NCI-H2196 treated with DMSO at 0.1 percent for 48 hours (cell line): ENCODE results near the gene CAMK1D.
"Not testable (repeated sequence)": the region's sequence is repeated elsewhere in the genome, so short reads cannot be mapped to it uniquely, and the experiment has no call there.

Experiments used
- DNase-seq: peaks from one replicate; lab custom pipeline; 2025; ENCODE audit not compliant: unreplicated experiment; lab: John Stamatoyannopoulos, UW

CAMK1D gene

DNA sequence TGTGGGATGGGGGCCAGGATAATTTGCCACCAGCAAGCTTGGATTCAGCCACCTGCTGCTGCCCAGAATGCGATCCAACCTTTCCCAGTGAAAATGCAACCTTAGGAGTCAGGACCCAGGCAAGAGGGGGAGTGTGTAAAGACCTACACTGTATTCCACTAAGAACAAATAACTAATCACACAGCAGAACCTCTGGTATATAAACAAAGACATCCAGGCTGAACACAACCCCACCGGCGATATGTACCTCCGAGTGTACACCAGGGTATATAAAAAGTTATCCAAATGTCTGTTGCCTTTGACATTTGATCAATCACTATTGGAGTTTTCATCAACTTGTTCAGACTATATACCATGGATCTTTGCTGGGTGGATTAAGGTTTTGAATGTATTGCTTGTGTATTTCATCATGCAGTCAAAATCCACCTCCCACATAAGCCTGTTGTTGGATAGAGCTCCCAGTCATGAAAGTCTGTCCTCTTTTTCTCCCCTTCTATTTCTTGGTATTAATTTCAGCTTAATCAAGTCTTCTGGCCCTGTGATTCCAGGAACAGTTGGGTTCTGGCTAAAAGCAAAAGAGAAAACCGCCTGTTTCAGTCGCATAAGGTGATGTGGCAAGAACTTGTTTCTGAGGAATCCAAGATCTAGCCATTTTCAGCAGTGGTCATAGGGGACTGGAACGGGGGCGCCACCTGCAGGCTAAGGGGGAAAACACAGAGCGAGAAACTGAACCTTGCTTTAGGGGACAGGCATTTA lies 361.4 kb downstream of the CAMK1D start:
- peak; percentile 46 for DNase-seq

DNA sequence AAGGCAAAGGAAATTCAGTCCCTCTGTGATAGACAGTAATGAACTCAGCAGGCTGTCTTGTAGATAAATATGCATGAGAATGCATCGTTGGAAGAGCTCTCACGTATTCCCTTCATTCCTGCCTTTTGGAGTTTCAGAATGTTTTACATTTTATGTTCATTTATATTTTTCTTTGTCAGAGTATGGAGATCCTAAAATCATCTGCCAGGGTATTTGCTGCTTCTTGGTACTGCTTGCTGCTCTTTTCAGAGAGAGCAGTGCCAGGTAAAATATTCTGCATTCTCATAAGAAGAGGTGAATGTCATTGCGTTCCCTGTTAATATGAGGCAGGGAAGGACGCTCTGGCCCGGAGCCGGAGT lies 362.0 kb downstream of the CAMK1D start:
- no peak for DNase-seq

DNA sequence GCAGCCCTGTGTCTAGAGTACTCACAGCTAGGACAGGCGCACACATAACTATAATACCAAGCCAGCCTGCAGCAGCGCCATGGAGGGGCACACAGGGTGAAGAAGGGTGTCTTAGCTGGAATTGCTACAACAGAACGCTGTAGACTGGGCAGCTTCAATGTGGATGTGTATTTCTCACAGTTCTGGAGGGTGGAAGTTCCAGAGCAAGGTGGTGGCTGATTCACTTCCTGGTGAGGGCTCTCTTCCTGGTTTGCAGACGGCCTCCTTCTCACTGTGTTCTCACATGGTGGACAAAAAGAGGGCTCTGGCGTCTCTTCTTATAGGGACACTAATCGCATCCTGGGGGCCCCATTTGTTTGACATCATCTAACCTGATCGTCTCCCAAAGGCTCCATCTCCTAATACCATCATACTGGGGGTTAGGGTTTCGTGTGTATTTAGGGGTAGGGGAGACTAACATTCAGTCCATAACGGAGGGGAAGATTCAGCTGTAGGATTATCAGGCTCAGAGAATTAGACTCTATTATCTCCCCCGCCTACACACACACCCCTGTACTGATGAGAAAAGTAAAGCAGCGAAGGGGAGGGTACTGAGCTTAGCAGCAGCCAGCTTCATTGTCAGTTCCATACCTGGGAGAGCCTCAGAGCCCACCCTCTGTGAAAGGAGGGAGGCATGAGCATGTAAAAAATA lies 363.1 kb downstream of the CAMK1D start:
- DNase-seq, result no peak

- not testable (repeated sequence) for DNase-seq
These were observed 363.6 kb downstream of the CAMK1D start for GRCh38 chr10:12712984-12713316.

DNA sequence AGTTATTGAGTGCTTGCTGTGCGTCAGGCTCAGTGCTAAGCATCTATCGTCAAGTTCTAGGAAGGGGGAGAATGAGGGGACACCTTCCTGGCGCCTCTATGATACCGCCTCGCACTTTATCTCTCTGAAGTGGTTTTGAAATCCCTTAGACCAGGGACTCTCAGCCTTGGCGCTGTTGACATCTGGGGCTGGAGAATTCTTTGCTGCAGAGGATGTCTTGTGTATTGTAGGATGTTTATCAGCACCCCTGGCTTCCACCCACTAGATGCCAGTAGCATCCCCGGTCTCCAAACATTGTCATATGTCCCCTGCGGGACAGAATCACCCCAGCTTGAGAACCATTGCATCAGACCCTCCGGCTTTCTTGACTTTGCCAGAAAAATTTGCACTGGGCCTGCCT lies 366.7 kb downstream of the CAMK1D start:
- DNase-seq, result no peak

DNA sequence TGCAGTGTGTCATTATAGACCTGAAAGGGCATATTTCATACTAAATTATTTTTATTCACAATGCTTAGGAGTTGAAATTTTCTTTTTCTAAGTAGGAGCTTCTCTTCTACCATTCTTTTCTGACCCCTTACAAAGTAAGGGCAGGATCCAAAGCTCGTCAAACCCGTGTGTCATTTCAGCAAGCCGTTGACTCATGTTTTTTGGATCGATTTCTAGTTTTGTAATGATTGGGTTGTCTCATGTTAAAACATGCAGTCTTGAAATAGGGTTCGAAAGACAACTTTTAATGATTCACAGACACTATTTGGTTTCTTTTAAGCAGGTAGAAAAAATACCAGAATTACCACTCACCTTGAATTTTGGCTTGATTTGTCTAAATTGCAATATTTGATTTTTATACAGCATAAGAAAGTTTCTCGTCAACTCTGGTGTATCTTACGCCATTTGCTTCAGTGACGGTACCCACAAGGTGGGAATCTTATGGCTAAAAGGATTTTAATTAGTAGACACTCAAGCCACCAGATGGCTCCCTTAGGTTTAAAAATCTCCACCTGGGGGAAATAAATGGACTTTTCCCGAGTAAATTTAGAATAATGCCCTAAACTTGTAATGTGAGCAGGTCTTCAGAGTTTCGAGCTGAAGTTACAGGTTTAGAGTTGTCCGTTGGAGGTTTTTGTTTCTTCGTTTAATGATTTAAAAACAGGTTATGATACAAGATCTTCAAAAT lies 368.8 kb downstream of the CAMK1D start:
- DNase-seq, result no peak

GRCh38 chr10:12719365-12719764 lies 370.0 kb downstream of the CAMK1D start:
- DNase-seq, result no peak

- DNase-seq, result peak; percentile 15
These were observed 371.1 kb downstream of the CAMK1D start for GRCh38 chr10:12720217-12720981.

DNA sequence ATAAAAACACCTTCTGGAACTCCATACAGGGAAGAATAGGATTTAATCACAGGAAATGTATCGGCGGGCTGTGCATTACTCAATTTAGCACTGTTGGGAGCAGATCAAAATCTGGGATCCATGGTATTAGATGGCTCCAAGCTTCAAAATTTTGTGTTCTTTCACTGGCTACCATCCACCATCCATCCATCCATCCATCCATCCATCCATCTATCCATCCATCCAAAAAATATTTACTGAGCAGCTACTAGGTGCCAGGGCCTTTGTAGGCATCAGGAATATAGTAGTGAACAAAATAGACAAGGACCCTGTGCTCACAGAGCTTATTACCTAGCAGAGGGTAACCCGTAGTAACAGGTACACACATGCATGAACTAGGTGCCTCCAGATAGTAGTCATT lies 372.0 kb downstream of the CAMK1D start:
- no peak for DNase-seq

DNA sequence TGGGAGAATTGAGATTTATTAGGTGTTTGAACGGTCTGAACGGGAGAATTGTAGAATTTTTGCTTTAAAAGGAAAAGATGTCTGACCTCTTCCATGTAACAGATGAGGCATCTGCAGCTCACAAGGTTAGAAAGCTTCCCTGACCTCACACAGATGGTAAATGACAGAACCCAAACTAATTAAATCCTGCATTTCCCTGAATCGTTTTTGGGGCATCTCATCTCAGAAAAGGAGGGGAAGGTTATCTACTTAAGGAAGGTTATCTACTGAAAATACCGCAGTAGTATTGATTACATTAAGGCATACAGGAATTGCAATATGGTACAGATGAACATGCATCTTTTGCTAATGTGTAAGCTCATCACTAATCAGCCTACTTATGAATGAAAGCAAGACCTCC lies 373.9 kb downstream of the CAMK1D start:
- no peak for DNase-seq

DNA sequence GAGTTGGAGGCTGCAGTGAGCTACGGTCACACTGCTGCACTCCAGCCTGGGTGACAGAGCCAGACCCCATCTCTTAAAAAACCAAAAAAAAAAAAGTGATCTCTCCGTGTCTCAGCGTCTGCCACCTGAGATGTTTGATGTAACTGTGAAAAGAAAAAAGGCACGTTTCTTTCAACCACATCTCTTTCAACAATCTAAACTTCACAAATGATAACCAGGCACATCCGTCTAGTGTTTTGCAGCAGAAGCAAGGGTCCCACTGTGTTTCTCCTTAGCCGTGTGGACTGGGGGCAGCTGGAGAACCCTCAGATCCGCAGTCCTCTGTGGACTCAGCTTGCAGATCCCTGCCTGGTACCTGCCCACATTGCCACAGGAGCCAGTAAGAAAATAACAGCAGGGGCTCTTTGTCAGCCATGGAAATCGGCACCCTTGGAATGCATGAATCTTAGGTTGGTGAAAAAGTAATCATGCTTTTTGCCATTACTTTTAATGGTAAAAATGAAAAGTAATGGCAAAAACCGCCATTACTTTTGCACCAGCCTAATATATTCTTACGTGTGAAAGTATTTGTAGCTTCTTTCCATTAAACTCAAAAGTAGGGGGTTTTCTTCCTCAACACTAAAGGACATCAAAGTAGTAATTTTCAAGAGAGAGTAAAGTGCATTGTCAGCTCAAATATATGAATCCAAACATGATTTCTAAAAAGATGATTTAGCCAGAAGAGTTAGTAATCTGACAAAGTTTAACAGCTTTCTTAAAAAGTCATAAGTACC lies 375.6 kb downstream of the CAMK1D start:
- DNase-seq, result no peak

- DNase-seq, result not testable (repeated sequence)
These were observed 376.2 kb downstream of the CAMK1D start for GRCh38 chr10:12725580-12725888.

DNA sequence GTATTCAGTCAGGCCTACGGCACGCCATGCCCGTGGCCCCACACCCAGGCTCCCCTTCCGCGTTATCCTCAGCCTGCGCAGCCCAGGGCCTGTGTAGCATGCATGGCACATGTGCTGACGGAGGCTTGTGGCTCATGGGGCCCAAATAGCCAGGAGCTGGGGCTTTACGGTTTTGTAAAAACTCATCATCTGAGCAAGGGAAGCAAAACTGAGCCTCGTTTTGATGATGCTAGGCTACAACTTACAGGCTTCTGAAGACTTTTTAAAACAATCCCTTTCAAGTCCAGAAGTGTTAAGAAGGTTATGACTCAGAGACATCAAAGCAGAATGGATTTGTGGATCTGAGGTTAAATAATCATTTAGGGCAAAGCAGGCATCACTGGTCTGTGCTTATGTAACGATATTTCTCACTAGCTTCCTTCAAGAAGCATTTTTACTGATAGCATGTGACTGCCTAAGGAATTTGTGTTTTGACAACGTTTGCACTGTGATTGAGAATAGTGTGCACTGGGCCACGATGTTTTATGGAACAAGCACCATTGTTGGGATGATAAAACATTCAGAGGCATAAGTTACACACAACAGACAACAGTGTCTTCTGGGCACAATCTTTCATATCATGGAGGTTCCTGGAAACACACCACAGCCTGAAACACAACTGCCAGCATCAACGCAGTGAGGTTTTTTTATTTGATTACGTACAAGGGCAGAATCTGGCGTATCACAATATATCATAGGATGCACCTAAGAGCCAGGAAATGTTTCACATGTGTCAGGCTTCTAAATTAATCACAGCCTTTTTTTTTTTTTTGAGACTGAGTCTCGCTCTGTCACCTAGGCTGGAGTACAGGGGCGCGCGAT lies 377.9 kb downstream of the CAMK1D start:
- DNase-seq, result no peak

DNA sequence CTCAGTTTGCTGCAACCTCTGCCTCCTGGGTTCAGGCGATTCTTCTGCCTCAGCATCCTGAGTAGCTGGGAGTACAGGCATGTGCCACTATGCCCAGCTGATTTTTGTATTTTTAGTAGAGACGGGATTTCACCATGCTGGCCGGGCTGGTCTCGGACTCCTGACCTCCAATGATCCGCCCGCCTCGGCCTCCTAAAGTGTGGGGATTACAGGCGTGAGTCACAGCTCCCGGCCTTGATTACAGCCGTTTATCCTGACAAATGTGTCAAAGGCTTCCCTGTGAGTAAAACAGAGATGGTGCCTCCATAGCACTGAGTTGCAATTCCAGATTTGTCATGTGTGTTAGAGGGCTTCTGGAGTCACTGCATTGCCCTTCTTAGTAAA lies 378.5 kb downstream of the CAMK1D start:
- DNase-seq, result no peak

DNA sequence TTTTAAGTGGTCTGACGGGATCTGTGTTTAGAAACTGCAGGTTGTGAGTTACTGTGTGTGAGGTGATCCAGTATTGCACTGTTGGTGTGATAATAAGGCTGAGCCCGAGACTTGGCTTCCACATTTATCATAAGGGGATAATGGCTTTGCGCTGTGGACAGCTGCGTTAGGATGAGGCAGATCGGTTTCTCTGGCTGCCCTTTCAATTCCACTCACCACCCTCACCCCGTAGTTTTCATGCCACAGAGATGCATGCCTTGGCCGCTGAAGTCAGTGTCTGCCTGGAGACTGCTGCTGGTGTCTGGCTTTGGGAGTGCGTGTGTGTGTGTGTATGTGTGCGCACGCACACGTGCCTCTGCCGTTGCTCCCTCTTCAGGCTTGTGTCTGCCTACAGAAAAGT lies 379.1 kb downstream of the CAMK1D start:
- no peak for DNase-seq

GRCh38 chr10:12729885-12730284 lies 380.5 kb downstream of the CAMK1D start:
- no peak for DNase-seq

DNA sequence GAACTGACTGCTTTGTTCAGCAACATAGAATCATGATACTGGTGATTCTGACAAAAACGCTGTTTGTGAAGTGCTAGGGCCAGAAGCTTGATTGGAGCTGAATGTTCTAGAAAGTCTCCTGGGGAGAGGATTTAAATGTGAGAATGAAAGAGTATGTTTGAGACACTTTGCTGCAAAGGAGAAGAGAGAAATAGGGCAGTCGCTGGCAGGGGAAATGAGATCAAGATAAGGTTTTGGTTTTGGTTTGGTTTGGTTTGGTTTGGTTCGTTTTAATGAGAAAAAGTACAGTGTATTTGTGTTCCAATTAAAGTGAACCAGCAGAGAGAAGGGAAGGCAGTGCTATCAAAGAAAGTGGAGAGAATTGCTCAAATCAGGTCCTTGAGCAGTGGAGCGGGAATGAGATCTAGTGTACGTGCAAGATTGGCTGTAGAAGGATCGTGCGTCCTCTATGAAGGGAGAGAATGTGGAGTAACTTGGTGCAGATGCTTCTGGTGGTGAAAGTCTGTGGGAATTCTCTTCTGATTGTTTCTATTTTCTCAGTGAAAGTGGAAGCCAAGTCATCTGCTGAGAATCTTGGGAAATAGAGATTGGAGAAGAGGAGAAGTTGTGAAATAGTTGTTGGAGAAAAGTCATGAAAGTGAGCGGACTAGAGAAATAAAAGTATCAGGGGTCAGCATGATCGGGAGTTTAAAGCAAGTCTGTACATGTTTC lies 381.6 kb downstream of the CAMK1D start:
- no peak for DNase-seq

DNA sequence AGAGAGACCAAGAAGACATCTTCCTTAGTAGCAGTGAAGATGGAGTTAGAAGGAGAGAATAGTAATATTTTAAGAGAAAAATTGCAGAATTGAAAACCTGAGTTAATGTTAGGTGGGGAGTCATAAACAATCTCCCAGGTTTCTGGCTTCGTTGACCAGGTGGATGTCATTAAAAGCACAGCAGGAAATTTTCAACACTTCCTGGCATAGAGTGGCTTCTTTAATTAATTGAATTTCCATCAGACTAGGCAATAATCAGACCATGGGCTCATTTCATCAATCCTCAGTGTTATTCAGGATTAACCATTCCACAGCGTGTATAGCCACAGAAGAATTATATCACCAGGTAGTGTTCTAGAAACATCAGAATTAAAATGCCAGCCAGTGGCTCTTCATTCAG lies 383.9 kb downstream of the CAMK1D start:
- no peak for DNase-seq

DNA sequence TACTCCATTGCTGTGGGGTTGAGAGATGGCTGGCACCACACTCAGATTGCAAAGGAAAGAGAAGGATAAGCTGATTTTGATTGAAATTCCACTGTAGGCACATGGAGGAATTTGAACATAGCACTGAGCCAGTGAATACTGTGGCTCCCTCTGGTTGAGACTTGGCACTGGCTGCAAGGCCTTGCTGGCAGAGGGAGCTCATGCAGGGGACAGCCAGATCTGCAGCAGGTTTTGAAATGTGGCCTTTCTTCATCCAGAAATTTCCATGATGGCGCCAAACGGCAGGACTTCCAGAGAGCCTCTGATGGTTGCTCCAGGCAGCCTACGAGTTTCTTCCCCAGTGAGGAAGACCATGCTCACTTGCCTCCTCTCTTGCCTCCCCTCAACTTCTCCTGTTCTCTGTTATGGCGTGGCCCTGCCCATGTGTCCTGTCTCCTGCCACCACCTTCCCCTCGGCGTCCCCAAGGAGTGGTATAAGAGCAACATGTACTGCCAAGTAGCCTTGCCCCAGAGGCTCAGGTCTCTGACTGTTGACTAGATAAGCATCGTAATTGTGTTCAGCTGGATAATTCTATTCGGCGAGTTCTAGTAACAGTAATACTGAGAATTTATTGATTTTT lies 386.6 kb downstream of the CAMK1D start:
- DNase-seq, result no peak
